Neuronal stem cell (in vitro differentiated cells): ENCODE data around the gene WDR76.
"Not testable (repeated sequence)": the region's sequence is repeated elsewhere in the genome, so short reads cannot be mapped to it uniquely, and the experiment has no call there.

Source experiments
- DNase-seq: peaks from one replicate; pipeline ENCODE4 v3.0.0-alpha.2; 2013; ENCODE audit warnings: low spot score
- H2AFZ ChIP-seq: one replicate; pipeline ENCODE4 v1.6.1; 2013; ENCODE audit warnings: mild to moderate bottlenecking, low read length, inconsistent platforms
- H2AK5ac ChIP-seq: 2 replicates; pipeline ENCODE4 v1.6.1; 2013; ENCODE audit warnings: low read depth, mild to moderate bottlenecking, inconsistent platforms, low read length, moderate library complexity, mixed read lengths
- H2BK120ac ChIP-seq: 2 replicates; pipeline ENCODE4 v1.6.1; 2013; ENCODE audit warnings: low read depth, mild to moderate bottlenecking, inconsistent platforms, low read length, moderate library complexity, mixed read lengths
- H2BK12ac ChIP-seq: one replicate; pipeline ENCODE4 v1.6.1; 2013; ENCODE audit warnings: low read length, inconsistent platforms
- H2BK15ac ChIP-seq: 2 replicates; pipeline ENCODE4 v1.6.1; 2013; ENCODE audit warnings: mild to moderate bottlenecking, low read length, inconsistent platforms, mixed read lengths
- H2BK5ac ChIP-seq: one replicate; pipeline ENCODE4 v1.6.1; 2013; ENCODE audit warnings: inconsistent platforms, mild to moderate bottlenecking, low read length, moderate library complexity
- H3K14ac ChIP-seq: one replicate; pipeline ENCODE4 v1.6.1; 2013; ENCODE audit warnings: low read length, inconsistent platforms
- H3K18ac ChIP-seq: 2 replicates; pipeline ENCODE4 v1.6.1; 2013; ENCODE audit warnings: low read length, inconsistent platforms
- H3K23ac ChIP-seq: 2 replicates; pipeline ENCODE4 v1.6.1; 2013; ENCODE audit warnings: low read depth, mild to moderate bottlenecking, mixed read lengths, low read length, inconsistent platforms; ENCODE audit not compliant: poor library complexity
- H3K27ac ChIP-seq: replicated peaks from 3 replicates; pipeline ENCODE4 v1.5.1; 2013; ENCODE audit warnings: low read length, inconsistent platforms
- H3K27me3 ChIP-seq, 3 experiments: 2 replicates each; pipeline ENCODE4 v1.6.1; 2013; ENCODE audit warnings: low read length in 3 of 3, mild to moderate bottlenecking in 2 of 3, inconsistent platforms in 1 of 3, low read depth in 1 of 3, mixed read lengths in 1 of 3, moderate library complexity in 1 of 3; ENCODE audit not compliant: control insufficient read depth in 3 of 3, insufficient read depth in 3 of 3
- H3K36me3 ChIP-seq, 2 donors: replicated peaks in 1 of 2; 2 replicates each; pipeline ENCODE4 v1.6.1; 2013; ENCODE audit warnings: low read length in 2 of 2; ENCODE audit not compliant: control insufficient read depth in 2 of 2, insufficient read depth in 2 of 2
- H3K4ac ChIP-seq: 2 replicates; pipeline ENCODE4 v1.6.1; 2013; ENCODE audit warnings: inconsistent platforms, mild to moderate bottlenecking, low read length, moderate library complexity
- H3K4me1 ChIP-seq, 2 donors: 1 replicate in 1 of 2; 2 replicates in 1 of 2; pipeline ENCODE4 v1.6.1; 2013; ENCODE audit warnings: low read length in 2 of 2, low read depth in 1 of 2; ENCODE audit not compliant: control insufficient read depth in 2 of 2, insufficient read depth in 1 of 2
- H3K4me2 ChIP-seq: one replicate; pipeline ENCODE4 v1.6.1; 2013; ENCODE audit warnings: mild to moderate bottlenecking, low read length, inconsistent platforms; ENCODE audit not compliant: insufficient read depth, poor library complexity, severe bottlenecking
- H3K4me3 ChIP-seq, 2 donors: 2 replicates each; pipeline ENCODE4 v1.5.1; 2013; ENCODE audit warnings: low read length in 2 of 2, mild to moderate bottlenecking in 2 of 2, inconsistent platforms in 1 of 2, moderate library complexity in 1 of 2
- H3K79me1 ChIP-seq: one replicate; pipeline ENCODE4 v1.6.1; 2013; ENCODE audit warnings: low read depth, mild to moderate bottlenecking, inconsistent platforms, low read length, moderate library complexity
- H3K9ac ChIP-seq: one replicate; pipeline ENCODE4 v1.6.1; 2013; ENCODE audit warnings: mild to moderate bottlenecking, low read depth, low read length, inconsistent platforms; ENCODE audit not compliant: poor library complexity
- H3K9me3 ChIP-seq, 2 donors: replicated peaks in 1 of 2; 2 replicates each; pipeline versions ENCODE3 to v1.6.1; 2013; ENCODE audit warnings: low read length in 2 of 2, mild to moderate bottlenecking in 2 of 2, inconsistent platforms in 1 of 2, low read depth in 1 of 2, mixed read lengths in 1 of 2, moderate library complexity in 1 of 2; ENCODE audit not compliant: control insufficient read depth in 2 of 2, insufficient read depth in 1 of 2
- H4K8ac ChIP-seq: one replicate; pipeline ENCODE4 v1.6.1; 2013; ENCODE audit warnings: low read depth, mild to moderate bottlenecking, inconsistent platforms, low read length, moderate library complexity
- H4K91ac ChIP-seq: one replicate; pipeline ENCODE4 v1.6.1; 2013; ENCODE audit warnings: low read length, low read depth, mild to moderate bottlenecking, inconsistent platforms; ENCODE audit not compliant: poor library complexity
- WGBS, 2 donors: extraction: QIAGEN DNeasy Blood & Tissue Kit; methylation state at CpG; one replicate each; pipeline ENCODE4 v1.1.7; 2013; ENCODE audit warnings: missing lambda C conversion rate in 2 of 2, mixed read lengths in 1 of 2; ENCODE audit not compliant: insufficient read length in 2 of 2, insufficient replicate concordance in 1 of 2; ENCODE audit errors: extremely low coverage in 2 of 2; 5-methylcytosine and 5-hydroxymethylcytosine counted together

The WDR76 gene

DNA sequence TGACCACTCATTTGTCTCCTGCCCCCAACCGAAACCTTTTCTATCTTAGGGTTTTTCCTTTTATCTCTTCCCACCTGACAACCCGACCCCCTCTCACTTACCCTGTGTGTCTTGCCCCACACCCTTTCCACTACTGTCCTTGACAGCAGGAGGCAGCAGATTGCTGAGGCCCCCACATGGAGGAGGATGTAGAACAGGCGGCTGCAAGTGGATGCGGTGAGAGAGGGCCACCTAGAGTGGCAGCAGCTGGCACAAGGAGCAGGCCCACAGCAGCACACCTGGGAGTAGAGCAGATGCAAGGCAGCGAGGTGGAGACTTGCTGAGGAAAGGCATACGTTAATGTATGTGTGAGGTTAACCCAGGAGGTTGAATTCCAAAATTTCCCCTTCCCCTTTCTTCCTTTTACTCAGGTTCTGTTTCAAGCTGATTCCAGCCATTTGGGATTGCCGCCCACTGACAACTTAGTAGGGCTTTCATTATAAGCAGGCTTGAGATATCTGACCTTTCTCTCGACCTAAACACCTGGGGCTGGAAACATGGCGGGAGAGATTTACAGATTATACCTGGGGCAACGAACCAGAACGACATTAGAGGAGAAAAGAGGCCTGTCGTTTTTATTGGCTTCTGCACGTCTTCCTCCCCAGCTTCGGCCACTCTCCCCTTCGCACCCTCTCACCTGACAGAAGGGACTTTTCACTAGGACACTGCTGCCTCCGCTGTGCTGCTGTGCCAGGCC, 27.4 kb upstream of the WDR76 start:
- H3K4me2 ChIP-seq, result no peak overlapping the region
- H2BK5ac ChIP-seq, result no peak overlapping the region
- DNase-seq, result no peak
- peaks cover 35 to 85% of the 10 kb centered on the region in 2 donors for H3K36me3 ChIP-seq
- H3K4me1 ChIP-seq, result peaks cover 5 to 6% of the 10 kb centered on the region in 2 donors
- H2AK5ac ChIP-seq, result peak overlapping the region; percentile 12
- H3K4me3 ChIP-seq, result no peak overlapping the region
- peak overlapping the region; percentile 73 for H3K18ac ChIP-seq
- H2BK120ac ChIP-seq, result no peak overlapping the region
- H2AFZ ChIP-seq, result no peak overlapping the region
- WGBS, 2 donors, result no CpG with 5 or more reads among the region's 16 CpGs
- H3K9me3 ChIP-seq, result no peaks in the 10 kb centered on the region
- no peak overlapping the region for H2BK15ac ChIP-seq
- H3K27ac ChIP-seq, result peak overlapping the region; percentile 86
- peak overlapping the region; percentile 14 for H3K14ac ChIP-seq
- H3K27me3 ChIP-seq, result no peaks in the 10 kb centered on the region
- H3K23ac ChIP-seq, result peak overlapping the region; percentile 52
- peaks cover 6% of the 10 kb centered on the region for H3K79me1 ChIP-seq
- H4K8ac ChIP-seq, result no peak overlapping the region
- no peak overlapping the region for H2BK12ac ChIP-seq
- H3K9ac ChIP-seq, result peak overlapping the region; percentile 38
- no peak overlapping the region for H3K4ac ChIP-seq
- no peak overlapping the region for H4K91ac ChIP-seq

DNA sequence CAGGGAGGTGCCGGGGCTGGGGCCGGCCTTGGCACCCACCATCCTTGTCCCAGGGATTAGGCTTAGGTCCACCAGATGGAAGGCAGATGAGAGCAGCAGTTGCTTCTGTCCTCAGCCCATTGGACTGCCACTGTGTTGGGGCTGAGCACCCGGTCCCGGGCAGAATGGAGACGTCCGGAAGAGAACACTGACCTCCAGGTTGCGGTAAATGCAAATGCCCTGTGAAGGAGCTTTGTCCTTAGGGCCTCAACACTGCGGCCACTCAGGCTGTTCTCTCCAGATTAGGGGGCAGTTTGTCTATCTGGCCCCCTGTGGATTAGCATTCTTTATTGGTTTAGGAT, 26.9 kb upstream of the WDR76 start, which contains the start of gene SERINC4:
Gene SERINC4, minus strand, starts transcription at position 276 of the 341 bp plus-strand sequence. Its CDS starts 234 bp downstream, at position 42.
- Histone ChIP-seq H3K4me2 (peak within 1 kb of the TSS; percentile 74), H3K9me3 (no peaks in the 10 kb centered on the region), H2BK15ac (no peak within 1 kb of the TSS), H3K9ac (peak within 1 kb of the TSS; percentile 71), H2AK5ac (peak within 1 kb of the TSS; percentile 12), H3K27me3 (no peaks in the 10 kb centered on the region), H2BK5ac (no peak within 1 kb of the TSS), H3K4me3 (peak within 1 kb of the TSS; percentile 82 to 95), H2BK120ac (no peak within 1 kb of the TSS), H3K27ac (peak within 1 kb of the TSS; percentile 86), H3K79me1 (peaks cover 3% of the 10 kb centered on the region), H2BK12ac (no peak within 1 kb of the TSS), H3K18ac (peak within 1 kb of the TSS; percentile 73), H3K23ac (peak within 1 kb of the TSS; percentile 52), H3K36me3 (peaks cover 33 to 85% of the 10 kb centered on the region in 2 donors), H3K4me1 (peaks cover 5 to 6% of the 10 kb centered on the region in 2 donors), H2AFZ (peak within 1 kb of the TSS; percentile 77), H4K8ac (no peak within 1 kb of the TSS), H4K91ac (no peak within 1 kb of the TSS), H3K14ac (peak within 1 kb of the TSS; percentile 72), H3K4ac (no peak within 1 kb of the TSS)
- no CpG with 5 or more reads among the region's 8 CpGs for WGBS, 2 donors
- DNase-seq, result no peak

DNA sequence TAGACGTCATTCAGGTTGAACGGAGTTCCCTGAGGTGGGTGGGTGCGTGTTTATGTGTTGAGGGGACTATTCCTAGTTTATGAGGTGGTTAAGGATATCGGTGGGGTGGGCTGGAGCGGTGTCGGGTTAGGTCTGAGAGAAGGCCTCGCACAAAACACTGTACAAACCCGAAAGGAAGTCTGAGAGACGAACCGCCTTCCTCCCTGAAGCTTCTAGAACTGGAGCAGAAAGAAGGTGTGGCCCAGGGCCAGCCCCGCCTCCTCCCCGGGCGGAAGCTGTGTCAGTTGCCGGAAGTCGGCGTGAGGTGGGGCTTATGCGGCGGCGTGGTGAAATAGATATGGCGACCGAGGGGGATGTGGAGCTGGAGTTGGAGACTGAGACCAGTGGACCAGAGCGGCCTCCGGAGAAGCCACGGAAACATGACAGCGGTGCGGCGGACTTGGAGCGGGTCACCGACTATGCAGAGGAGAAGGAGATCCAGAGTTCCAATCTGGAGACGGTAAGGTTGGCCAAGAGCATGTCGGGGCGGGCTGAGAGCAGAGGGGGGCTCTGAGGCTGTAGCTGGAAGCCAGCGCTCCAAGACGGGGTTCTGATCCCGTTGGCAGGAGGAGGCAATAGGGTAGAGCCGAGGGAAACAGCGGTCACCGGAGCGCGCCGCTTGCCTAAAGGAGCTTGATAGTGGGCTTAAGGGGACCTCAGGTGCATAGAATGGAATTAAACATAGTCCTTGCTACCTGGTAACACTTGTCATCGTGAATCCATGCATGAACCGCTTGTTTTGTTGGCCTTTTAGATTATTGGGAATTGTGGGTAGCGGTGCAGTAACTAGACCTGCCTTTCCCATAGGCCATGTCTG, 26.3 kb upstream of the WDR76 start, which contains the start of gene HYPK:
Gene HYPK, plus strand, starts transcription at position 314 of the 856 bp plus-strand sequence. Its CDS starts 24 bp downstream, at position 338.
- H3K36me3 ChIP-seq, result peaks cover 30 to 85% of the 10 kb centered on the region in 2 donors
- no peaks in the 10 kb centered on the region for H3K9me3 ChIP-seq
- H3K4me1 ChIP-seq, result peaks cover 5 to 6% of the 10 kb centered on the region in 2 donors
- peak within 1 kb of the TSS; percentile 86 for H3K27ac ChIP-seq
- peak within 1 kb of the TSS; percentile 82 to 95 for H3K4me3 ChIP-seq
- H2BK5ac ChIP-seq, result no peak within 1 kb of the TSS
- no peak within 1 kb of the TSS for H4K8ac ChIP-seq
- peak; percentile 54 for DNase-seq
- no peak within 1 kb of the TSS for H2BK120ac ChIP-seq
- peak within 1 kb of the TSS; percentile 72 for H3K14ac ChIP-seq
- H3K23ac ChIP-seq, result peak within 1 kb of the TSS; percentile 52
- H2BK15ac ChIP-seq, result no peak within 1 kb of the TSS
- H4K91ac ChIP-seq, result no peak within 1 kb of the TSS
- WGBS, 2 donors, result no CpG with 5 or more reads among the region's 44 CpGs
- peak within 1 kb of the TSS; percentile 12 for H2AK5ac ChIP-seq
- no peaks in the 10 kb centered on the region for H3K27me3 ChIP-seq
- peaks cover 3% of the 10 kb centered on the region for H3K79me1 ChIP-seq
- peak within 1 kb of the TSS; percentile 74 for H3K4me2 ChIP-seq
- H2BK12ac ChIP-seq, result no peak within 1 kb of the TSS
- H3K4ac ChIP-seq, result no peak within 1 kb of the TSS
- H3K9ac ChIP-seq, result peak within 1 kb of the TSS; percentile 71
- peak within 1 kb of the TSS; percentile 73 for H3K18ac ChIP-seq
- H2AFZ ChIP-seq, result peak within 1 kb of the TSS; percentile 77

DNA sequence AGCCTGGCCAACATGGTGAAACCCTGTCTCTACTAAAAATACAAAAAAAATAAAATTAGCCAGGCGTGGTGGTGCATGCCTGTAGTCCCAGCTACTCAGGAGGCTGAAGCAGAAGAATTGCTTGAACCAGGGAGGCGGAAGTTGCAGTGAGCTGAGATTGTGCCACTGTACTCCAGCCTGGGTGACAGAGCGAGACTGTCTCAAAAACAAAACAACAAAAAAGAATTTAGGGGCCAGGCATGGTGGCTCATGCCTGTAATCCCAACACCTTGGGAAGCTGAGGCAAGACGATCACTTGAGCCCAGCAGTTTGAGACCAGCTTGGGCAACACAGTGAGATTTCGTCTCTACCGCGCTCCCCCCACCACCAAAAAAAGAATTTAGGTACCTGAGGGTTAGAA, 24.1 kb upstream of the WDR76 start:
- H3K4ac ChIP-seq, H2AK5ac ChIP-seq, H3K9me3 ChIP-seq, H3K9ac ChIP-seq, H4K8ac ChIP-seq, H2BK12ac ChIP-seq, H2AFZ ChIP-seq, H3K18ac ChIP-seq, H3K14ac ChIP-seq, H3K23ac ChIP-seq, H3K4me1 ChIP-seq, H3K27ac ChIP-seq, H3K4me3 ChIP-seq, H3K4me2 ChIP-seq, H3K79me1 ChIP-seq, H4K91ac ChIP-seq, DNase-seq, H2BK15ac ChIP-seq, H2BK5ac ChIP-seq, H3K27me3 ChIP-seq, H2BK120ac ChIP-seq: not testable (repeated sequence)
- peaks cover 26 to 86% of the 10 kb centered on the region in 2 donors for H3K36me3 ChIP-seq
- WGBS, 2 donors, result no CpG with 5 or more reads among the region's 7 CpGs
